Stomach (tissue), 9 donors: Measurements from ENCODE around the gene RACGAP1. TPM values are rescaled to one million over a fixed set of nuclear protein-coding genes. Genes with fewer than 3 reads are reported as not detected.

Experiments
- DNase-seq, 2 donors: peaks; one replicate each; pipeline versions ENCODE4 v3.0.0 to v3.0.0-alpha.2; 2013 to 2019
- H3K27ac ChIP-seq, 5 donors: fragments of 200-600 bp in 4 of 5; sonication (generic) in 4 of 5; one replicate each; pipeline ENCODE4 v1.5.1; 2013 to 2019; ENCODE audit warnings: mild to moderate bottlenecking in 1 of 5, moderate library complexity in 1 of 5
- H3K27me3 ChIP-seq, 3 donors: fragments of 200-600 bp; sonication (generic); one replicate each; pipeline ENCODE4 v1.5.1; 2017 to 2019; ENCODE audit warnings: mixed run types in 1 of 3
- H3K36me3 ChIP-seq, 4 donors: fragments of 200-600 bp; sonication (generic); 1 replicate in 3 of 4; 2 replicates in 1 of 4; pipeline ENCODE4 v1.5.1; 2016 to 2019
- H3K4me1 ChIP-seq, 4 donors: fragments of 200-600 bp; sonication (generic); one replicate each; pipeline ENCODE4 v1.5.1; 2016 to 2019
- H3K4me3 ChIP-seq, 4 donors: fragments of 200-600 bp; sonication (generic) in 3 of 4; one replicate each; pipeline ENCODE4 v1.5.1; 2016 to 2019; ENCODE audit warnings: mild to moderate bottlenecking in 1 of 4
- H3K9me3 ChIP-seq, 4 donors: fragments of 200-600 bp; sonication (generic); one replicate each; pipeline ENCODE4 v1.5.1; 2016 to 2019
- CTCF ChIP-seq, 7 experiments: fragments of 450-650 bp in 4 of 7; fragments of 200-600 bp in 3 of 7; sonication (generic) in 3 of 7; IDR thresholded peaks; one replicate each; pipeline ENCODE4 v1.5.1; 2016 to 2019; ENCODE audit warnings: antibody characterized with exemption in 7 of 7, control low read depth in 2 of 7, mild to moderate bottlenecking in 1 of 7
- EP300 ChIP-seq: sonication (generic); formaldehyde crosslinking; IDR thresholded peaks from one replicate; pipeline ENCODE4 v1.6.1; 2017; ENCODE audit warnings: antibody characterized with exemption
- POLR2A ChIP-seq, 4 donors: fragments of 450-650 bp; IDR thresholded peaks; one replicate each; pipeline ENCODE4 v1.6.1; 2016; ENCODE audit warnings: antibody characterized with exemption in 4 of 4, control low read depth in 2 of 4, mild to moderate bottlenecking in 1 of 4, moderate library complexity in 1 of 4
- POLR2AphosphoS5 ChIP-seq, 3 donors: sonication (generic); formaldehyde crosslinking; IDR thresholded peaks; one replicate each; pipeline ENCODE4 v1.6.1; 2016; ENCODE audit warnings: antibody characterized with exemption in 3 of 3
- WGBS, 5 donors: extraction: QIAGEN DNeasy Blood & Tissue Kit in 3 of 5; methylation state at CpG; one replicate each; pipeline versions ENCODE4 v1.1.5 to v1.1.7; 2013 to 2018; 5-methylcytosine and 5-hydroxymethylcytosine counted together
- intact Hi-C: fragments of 100-400 bp; cut with DNase I; formaldehyde crosslinking; loops from one replicate; pipeline ENCODE4 v1.15.1; 2023; ENCODE audit warnings: low total_unique reads
- polyA plus RNA-seq, 3 donors: library from polyadenylated mRNA; stranded (reverse); fragments of 200-250 nt; gene quantifications; one replicate each; pipeline ENCODE4 v1.2.3, GENCODE V29; 2013
- total RNA-seq, 5 donors: library from RNA; depleted of rRNA; stranded (reverse); fragments of >200 nt; gene quantifications; one replicate each; pipeline versions ENCODE4 v1.1.0 to v1.2.3, GENCODE V29; 2014 to 2016
- donor health status: healthy with polysubstance abuse.
- donor health status: Bipolar disorder and iron deficiency.
- donor health status: healthy.

Gene RACGAP1
- total and polyA plus RNA-seq, 8 donors, result 7.9 to 36.7 (median 12.7) TPM

- DNase-seq, result peak; percentile 51 to 56
- Histone ChIP-seq H3K27ac (no peak overlapping the region), H3K4me3 (no peak overlapping the region), H3K36me3 (no peaks in the 10 kb centered on the region), H3K4me1 (peaks cover 0 to 30% (median 20%) of the 10 kb centered on the region in 4 donors), H3K9me3 (no peaks in the 10 kb centered on the region), H3K27me3 (no peaks in the 10 kb centered on the region)
- WGBS, 5 donors, result 50 to 70% (median 55%) methylated on average over 11 to 14 of the region's 14 CpGs
- no peak for TF ChIP-seq POLR2A (IDR thresholded peaks at IDR 0.05)
- TF ChIP-seq CTCF (IDR thresholded peaks at IDR 0.05), result no peak
- no peak for TF ChIP-seq EP300
- no peak for TF ChIP-seq POLR2AphosphoS5 (IDR thresholded peaks at IDR 0.05)
- intact Hi-C loops, result no loop called here
These were observed 82.2 kb downstream of the RACGAP1 start for GRCh38 chr12:49942921-49943624.

- DNase-seq, result no peak
- 86 to 94% (median 92%) methylated on average over 3 of the region's 3 CpGs for WGBS, 5 donors
These were observed 82.8 kb downstream of the RACGAP1 start for GRCh38 chr12:49942512-49942893.

GRCh38 chr12:49941556-49942511 lies 83.5 kb downstream of the RACGAP1 start:
- no peak for DNase-seq

More at GRCh38 chr12:49942512-49942893, 82.8 kb downstream of the RACGAP1 start:
- Histone ChIP-seq H3K4me1 (peaks cover 0 to 31% (median 20%) of the 10 kb centered on the region in 4 donors), H3K27me3 (no peaks in the 10 kb centered on the region), H3K27ac (no peak overlapping the region), H3K9me3 (no peaks in the 10 kb centered on the region), H3K4me3 (no peak overlapping the region), H3K36me3 (no peaks in the 10 kb centered on the region)
- intact Hi-C loops, result no loop called here
- TF ChIP-seq EP300 (no peak), POLR2AphosphoS5 (IDR thresholded peaks at IDR 0.05) (no peak), CTCF (IDR thresholded peaks at IDR 0.05) (no peak), POLR2A (IDR thresholded peaks at IDR 0.05) (no peak)

More at GRCh38 chr12:49941556-49942511, 83.5 kb downstream of the RACGAP1 start:
- no peaks in the 10 kb centered on the region for H3K36me3 ChIP-seq
- TF ChIP-seq CTCF (IDR thresholded peaks at IDR 0.05), result no peak
- no peak for TF ChIP-seq POLR2AphosphoS5 (IDR thresholded peaks at IDR 0.05)
- no peak for TF ChIP-seq POLR2A (IDR thresholded peaks at IDR 0.05)
- TF ChIP-seq EP300, result no peak
- H3K4me1 ChIP-seq, result peaks cover 0 to 31% (median 20%) of the 10 kb centered on the region in 4 donors
- no peaks in the 10 kb centered on the region for H3K27me3 ChIP-seq
- WGBS, 5 donors, result 83 to 91% (median 88%) methylated on average over 13 of the region's 13 CpGs
- H3K4me3 ChIP-seq, result no peak overlapping the region
- no peak overlapping the region for H3K27ac ChIP-seq
- no peaks in the 10 kb centered on the region for H3K9me3 ChIP-seq
- intact Hi-C loops, result no loop called here
